HG03066 (cell line): ENCODE results near the gene CCT7.

Experiments used
- ATAC-seq: cut with Tn5 transposase; IDR thresholded peaks from one replicate; pipeline ENCODE4 v1.9.1; 2021; ENCODE audit warnings: low read depth; ENCODE audit not compliant: unreplicated experiment

CCT7 gene

DNA sequence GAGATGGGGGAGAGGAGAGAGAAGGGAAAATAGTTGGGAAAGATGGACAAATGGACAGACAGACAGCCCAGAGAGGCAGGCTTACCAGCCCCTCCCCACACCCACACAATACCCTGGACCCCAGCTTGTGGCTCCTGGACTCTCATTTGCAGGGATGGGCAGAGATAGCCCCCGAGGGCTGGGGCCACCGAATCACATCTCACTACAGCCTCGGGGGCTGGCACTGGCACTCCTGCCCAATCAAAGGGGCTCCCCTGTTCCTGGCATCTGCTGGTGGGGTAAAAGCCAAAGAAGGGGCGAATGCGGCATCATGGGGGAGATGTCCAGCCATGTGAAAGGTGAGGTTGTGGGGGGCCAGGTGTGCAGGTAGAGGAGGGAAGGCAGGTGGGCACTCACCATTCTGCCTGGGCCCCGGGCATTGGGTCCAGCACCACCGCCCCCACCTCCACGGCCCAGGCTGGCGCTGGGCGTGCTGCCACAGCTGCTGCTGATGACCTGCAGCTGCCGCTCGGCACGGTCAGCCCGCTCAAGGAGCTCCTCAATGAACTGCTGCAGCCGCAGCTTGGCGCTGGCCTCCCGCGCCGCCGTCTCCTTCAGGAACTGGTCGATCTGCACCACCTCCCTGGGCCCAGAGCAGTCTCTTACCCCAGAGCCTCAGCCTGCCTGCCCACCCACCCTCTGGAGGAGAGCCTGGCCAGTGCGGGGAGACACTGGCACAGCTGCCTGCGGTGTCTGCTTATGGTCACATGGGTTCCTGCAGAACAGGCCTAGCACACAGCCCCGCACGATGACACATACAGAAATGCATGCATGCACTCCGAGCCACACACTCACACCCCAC, 32.2 kb downstream of the CCT7 start:
- ATAC-seq: no peak

DNA sequence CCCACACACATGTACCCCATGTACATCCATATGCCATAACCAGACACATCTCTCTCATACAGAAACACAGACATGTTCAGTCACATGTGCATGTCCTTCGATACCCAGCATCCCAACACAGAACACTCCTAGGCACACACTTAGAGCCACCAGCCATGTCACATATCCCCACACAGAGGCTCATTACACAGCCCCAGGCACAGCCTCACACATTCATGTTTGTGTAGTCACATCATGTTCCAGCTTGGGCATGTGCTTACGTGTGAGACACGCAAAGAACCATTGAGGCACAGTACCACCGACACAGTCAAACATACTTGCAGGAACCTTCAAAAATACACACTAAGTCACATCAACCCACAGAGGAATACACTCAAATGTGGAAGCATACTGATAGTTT, 32.9 kb downstream of the CCT7 start:
- no peak for ATAC-seq

DNA sequence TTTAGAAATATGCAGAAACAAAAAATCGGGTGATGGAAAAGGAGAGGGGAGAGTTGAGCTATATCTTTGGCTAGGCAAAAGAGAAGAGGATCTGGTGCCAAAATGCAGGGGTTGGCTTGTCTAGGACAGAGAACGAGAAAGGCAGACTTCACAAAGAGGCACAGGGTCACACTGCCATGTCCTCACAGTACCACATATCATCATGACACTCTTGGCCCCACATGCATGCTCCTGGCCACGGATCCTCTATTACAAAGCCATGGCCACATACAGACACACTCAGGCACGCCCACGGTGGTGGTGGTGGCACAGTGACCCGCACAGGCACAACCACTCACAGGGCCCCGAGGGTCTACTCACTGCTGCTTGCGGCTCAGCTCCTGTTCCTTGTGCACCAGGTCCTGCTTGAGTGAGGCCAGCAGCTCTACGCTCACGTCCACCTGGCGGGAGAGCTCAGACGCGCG, 34.3 kb downstream of the CCT7 start:
- no peak for ATAC-seq

DNA sequence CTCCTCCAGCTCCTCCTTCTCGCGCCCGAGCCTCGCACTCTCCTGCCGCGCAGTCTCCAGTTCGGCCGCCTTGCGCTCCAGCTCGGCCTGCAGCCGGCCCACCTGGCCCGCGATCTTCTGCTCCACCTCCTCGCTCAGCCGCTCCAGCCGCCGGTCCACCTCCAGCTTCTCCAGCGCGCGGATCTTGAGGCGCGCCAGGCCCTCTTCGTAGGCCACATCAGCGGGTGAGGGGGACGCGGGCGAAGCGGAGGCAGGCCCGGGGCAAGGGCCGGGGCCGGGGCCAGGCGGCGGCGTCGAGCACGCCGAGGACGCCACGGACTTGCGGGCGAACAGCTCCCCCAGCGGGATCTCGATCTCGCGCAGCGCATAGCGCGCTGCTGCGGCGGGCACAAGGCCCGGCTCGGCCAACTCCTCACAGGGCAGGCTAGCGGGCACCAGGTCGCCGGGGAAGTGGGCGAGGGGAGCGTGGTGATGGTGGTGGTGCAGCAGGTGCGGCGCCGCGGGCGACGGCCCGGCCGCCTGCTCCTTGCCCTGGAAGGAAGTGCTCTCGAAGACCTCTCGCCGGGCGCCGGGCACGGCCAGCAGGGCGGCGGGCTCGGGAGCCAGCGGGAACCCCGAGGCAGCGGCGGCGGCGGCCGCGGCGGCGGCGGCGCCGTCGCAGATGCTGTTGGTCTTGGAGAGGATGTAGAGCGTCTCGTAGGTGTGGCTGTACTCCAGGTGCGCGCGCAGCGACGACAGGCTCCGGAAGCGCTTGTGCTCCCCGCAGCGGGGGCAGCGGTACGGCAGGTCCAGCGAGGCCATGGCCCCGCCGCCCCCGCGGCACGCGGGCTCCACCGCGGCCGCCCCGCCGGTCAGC, 35.0 kb downstream of the CCT7 start:
- ATAC-seq: no peak

DNA sequence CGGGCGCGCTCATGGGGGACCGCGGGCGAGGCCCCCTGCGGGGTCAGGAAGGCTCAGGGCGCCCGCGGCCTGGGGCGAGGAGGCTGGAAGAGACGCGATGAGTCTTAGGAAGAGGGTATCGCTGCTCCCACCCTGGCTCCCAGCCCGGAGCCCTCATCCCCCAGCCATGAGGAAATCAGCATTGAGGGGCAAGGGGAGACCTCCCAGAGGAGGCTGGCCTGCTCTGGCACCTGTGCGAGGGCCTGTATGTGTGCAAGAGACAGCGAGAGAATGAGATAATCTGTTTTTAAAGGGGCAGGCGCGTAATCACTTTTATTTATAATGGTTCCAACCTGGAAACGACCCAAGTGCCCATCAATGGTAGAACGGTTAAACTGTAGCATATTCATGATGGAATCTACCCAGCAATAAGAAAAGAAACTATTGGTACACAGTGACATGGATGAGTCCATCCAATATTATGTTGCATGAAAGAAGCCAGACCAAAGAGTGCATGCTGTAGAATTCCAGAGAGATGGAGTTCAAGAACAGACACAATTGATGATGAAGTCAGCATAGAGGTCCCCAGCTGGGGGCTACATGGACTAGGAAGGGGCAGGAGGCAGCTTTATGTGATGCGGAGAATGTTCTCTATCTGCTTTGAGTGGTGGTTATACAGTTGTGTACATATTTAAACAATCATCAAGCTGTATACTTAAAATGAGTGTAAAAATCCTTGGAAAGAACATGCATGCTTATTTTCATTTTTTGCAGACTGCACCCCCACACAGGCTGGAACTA, 35.8 kb downstream of the CCT7 start:
- no peak for ATAC-seq

DNA sequence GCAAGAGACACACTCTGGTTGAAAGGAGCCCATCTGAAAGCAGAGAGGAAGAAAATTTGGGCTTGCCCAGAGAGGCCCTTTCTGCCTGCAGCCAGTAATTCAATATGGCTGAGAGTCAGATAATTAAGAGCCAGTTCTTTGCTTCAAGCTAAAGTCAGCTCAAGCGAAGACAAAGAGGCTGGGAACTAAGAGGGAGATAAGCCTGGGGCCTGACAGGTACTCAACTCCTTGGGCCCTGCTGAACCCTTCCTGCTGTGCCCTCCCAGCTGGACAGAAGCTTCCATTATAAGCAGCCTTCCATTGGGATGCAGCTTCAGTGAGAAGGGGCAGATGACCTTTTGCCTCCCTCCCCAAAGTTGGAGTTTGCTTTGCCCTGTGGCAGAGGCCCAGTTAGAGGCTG, 38.2 kb downstream of the CCT7 start:
- no peak for ATAC-seq

DNA sequence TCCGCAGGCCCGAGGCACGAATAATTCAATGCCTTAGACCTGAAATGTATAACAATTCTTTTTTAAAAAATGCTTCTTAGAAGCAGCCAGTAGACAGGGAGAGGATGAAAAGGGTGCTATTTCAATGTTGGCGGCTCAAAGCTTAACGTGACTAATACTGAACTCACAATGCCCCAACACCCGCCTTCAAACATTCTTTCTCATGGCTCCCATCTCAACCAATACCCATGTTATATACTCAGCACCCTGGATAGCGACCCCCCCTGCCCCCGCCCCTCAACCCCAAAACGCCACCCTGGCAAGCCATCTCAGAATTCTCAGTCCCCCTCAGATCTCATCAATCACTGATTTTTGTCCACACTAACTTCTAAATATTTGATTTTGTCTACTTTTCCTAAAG, 45.7 kb downstream of the CCT7 start:
- ATAC-seq: no peak

DNA sequence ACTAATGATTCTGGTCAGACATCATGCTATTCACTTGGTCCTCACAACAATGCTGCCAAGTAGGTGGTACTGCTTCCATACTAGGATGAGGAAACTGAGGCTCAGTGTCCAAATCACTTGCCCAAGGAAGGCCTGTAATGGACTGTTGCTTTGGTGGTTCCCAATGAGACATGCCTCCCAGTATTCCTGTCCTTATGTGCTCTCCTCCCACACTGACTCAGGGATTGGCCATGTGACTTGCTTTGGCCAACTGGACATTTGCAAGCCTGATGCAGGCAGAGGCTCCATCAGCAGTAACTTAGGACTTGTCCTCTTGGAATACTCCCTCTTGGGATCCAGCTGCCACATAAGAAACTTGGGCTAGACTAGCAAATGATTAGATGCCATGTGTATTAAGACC, 47.1 kb downstream of the CCT7 start:
- ATAC-seq: no peak

DNA sequence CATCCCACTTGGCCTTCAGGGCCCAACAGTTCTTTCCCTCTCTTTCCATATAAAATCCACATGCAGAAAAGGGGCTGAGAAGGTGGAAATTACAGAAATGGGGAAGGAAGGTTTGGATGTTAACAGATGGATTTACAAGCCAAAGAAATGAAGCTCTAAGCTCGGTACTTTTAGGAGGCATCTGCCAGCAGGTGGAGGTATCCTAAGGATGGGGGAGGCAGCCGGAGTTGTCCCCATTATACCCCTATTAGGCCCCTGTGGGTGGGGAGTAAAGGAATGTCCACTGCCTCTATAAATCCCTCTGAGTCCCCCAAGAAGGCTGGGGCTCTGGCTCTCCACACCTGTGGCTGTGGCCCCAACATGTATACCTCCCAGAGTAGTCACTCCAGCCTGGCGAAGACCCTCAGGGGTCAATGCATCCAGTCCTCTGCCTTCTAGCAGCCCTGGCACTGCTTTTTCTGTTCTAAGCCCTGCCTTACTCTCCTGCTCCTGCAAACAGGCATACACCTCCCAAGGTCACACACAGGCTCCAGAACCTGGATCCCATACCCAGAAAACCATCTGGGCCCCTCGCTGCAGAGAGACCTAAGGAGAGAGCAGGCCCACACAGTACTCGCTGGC, 48.9 kb downstream of the CCT7 start:
- ATAC-seq: no peak

DNA sequence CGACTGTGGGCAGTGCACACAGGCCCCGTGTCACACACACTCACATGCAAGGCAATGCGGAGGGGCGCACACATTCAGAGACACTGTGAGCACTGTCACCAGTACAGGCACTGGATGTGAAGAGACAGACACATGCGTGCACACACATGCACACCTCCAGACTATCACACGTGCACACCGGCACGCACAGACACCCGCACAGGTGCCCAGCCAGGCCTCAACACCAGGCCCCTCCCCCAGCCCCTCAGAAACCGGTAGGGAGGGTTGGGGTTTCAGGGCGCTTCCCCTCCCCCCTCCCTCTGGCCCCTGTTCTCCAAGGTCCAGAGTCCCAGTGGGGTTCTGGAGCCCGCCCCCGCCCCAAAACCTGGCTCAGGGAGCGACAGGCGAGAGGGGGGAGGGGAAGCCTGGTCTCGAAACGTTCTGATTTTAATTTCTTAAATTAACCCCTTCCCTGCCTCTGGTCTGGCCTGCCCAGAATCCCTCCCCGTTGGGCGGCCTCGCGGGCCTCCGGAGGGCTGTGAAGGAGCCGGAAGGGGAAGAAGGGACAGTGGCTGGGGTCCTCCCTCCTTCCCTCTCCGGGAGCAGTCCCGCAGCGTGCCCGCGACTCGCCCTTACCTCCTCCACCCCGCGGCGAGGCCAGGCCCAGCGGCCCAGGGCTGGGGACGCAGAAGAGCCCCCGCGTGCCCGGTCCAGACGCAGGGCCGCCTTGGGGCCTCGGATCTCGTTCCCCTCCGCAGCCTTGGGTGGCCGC, 49.6 kb downstream of the CCT7 start:
- ATAC-seq: peak; percentile 7

DNA sequence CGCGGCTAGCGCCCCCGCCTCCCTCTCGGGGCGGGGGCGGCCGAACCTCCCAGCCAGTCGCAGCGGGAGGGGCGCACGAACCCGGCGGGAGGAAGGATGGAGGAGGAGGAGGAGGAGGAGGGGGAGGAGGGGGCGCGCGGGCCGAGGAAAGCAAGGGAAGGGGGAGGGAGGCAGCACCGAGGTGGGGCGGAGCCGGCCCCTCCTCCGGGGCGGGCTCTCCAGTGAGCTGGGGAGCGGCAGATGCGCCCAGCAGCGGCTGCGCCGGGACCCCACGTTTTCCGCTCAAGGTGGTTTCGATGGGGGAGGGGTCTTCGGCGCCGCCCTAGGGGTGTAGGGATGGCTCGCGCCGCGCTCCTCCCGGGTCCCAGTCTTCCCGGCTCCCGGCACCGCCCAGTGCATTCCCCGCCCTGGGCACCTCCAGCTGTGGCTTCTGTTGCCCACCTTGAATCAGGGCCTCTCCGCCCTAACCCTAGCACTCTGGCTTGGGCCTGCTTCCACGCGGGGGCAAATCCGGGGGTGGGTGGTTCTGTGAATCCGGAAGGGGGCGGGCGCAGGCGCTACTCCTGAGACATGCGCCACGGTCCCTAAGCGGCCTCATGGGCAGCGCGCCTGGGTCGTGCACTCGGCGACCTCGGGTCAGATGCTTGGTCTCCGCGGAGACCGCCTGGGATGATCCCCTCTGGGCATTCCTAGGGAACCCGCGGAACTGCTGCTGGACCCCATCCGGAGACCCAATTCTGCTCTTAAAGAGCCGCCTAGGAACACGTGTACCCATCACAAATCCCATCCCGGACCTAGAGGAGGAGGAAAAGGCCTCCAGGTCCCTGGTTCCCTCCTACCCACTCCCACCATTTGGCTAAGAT, 50.4 kb downstream of the CCT7 start, which contains the start of gene FBXO41:
Gene FBXO41, minus strand, starts transcription at position 183 of the 863 bp plus-strand sequence. CDS start 14,848 bp downstream, outside the sequence.
- ATAC-seq: peak; percentile 73

DNA sequence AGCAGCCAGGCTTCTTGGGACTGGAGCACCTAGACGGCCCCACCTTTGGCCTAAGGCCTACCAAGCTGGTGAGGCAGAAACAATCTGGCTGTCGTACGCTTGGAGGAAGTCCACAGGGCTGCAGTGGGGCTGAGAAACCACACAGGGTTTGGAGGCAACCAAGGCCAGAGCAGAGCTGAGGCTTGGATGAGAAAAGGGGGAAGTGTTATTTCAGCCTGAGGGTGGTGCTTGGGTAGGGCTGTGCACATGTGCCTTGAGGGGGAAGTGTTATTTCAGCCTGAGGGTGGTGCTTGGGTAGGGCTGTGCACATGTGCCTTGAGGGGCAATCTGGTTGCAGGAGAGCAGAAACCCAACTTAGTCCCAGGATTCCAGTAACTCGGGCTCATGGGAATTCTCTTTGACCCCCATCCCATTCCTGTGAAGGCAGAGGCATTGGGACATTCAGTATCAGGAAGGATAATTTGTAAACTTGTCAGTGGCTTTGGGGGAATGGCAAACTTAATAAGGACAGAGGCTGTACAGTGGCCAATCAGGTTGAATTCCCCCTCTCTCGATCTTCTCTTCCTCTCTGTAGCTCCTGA, 51.1 kb downstream of the CCT7 start:
- peak; percentile 44 for ATAC-seq

DNA sequence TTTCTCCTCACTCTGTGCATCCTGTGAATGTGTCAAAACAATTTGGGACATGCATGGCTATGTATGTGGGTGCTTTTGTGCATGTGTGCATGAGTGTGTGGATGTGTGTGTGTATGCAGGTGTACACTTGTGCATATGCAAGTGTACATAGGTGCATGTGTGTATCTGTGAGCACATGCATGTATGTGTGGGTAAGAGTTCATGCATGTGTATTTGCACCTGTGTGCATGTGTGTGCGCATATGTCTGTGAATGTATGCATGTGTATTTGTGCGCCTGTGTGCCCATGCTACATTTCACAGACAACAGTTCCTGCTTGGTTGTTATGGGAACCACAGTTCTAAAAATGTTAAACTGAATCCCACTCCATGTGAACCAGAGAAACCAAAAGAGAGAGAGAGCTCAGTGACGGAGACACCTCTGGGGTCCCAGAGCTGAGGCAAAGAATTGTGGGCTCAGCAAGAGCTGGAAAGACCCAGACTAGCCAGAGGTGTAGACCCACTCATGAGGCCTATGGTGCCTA, 52.1 kb downstream of the CCT7 start:
- ATAC-seq: no peak

DNA sequence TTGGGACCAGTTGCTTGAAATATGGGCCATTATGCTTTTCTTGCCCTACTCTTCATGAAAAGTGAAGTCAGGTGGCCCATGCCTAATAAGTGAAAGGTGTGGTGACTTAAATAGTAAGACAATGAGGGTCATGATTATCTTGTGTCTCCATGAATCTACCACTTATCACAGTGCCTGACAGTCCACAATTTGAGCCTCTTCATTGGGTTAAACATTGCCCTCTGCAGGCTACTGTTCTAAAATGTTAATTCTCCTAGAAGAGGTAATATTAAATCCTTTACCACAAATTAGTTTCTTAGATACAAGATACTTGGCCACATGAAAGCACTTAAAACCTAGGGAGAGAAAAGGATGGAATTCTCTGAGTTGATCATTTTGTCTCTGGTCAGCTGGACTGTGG, 55.2 kb downstream of the CCT7 start:
- ATAC-seq: no peak

DNA sequence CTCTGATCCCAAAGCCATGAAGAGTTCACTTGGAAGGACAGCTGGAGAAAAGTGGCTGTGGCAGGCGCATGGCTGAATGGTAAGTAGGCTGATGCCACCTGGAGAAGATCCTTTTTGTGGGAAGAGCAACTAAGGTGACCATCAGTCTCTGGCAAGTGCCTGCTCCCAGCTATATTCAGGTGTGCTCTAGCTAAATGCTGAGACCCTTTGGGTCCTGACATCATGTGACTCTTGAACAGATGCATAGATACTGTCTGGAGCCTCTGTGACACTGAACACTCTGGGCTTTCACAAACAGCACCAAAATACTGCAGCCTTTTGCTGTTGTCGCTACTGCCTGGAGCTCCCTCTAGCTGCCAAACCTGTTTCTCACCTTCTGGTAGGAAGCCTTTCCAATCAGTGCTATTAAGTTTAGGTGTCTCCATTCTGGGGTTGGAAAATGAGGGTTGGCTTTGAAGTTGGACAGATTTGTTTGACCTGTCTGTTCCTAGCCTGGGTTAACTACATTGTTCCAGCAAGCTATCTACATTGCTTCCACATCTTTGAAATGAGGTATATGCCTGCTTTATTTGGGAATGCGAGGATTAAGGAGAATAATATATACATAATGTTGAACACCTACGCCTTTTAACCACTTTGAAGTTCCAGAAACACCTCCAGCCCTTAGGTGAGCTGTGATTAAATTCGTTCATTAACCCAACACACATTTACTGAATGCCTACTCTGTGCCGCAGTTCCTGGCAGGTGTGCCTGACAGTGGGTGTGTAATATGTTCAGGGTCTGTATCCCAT, 56.1 kb downstream of the CCT7 start:
- ATAC-seq: no peak

DNA sequence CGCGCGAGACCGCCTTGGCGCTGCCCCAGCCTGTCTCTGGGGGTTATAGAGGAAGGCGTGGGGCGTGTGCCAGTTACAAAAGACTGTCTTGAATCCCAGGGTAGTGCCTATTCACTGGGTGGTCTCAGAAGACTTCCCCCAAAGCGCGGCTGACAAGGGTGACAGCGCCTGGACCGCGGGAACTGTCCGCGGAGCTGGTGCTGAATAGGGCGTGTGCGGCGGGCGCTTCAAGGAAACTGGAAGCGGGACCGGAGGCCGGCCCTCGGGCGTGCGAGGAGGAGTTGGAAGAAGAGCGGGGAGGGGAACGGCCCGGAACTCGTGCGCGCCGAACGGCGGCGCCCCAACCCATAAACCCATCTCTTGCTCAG, 57.0 kb downstream of the CCT7 start:
- no peak for ATAC-seq
